Thyroid gland (tissue), 4 donors: ENCODE measurements around the gene HADHB. TPM values are rescaled to one million over a fixed set of nuclear protein-coding genes. Genes with fewer than 3 reads are reported as not detected.
A peak's percentile ranks its signal among the peaks of the same experiment; 100 is the strongest.

Experiments
- DNase-seq, 2 donors: peaks; one replicate each; pipeline ENCODE4 v3.0.0-alpha.2; 2019
- H3K27ac ChIP-seq, 3 donors: fragments of 200-600 bp; sonication (generic); 1 replicate in 2 of 3; 2 replicates in 1 of 3; pipeline ENCODE4 v1.5.1; 2016 to 2019; ENCODE audit warnings: mild to moderate bottlenecking in 1 of 3, moderate library complexity in 1 of 3
- H3K27me3 ChIP-seq: fragments of 200-600 bp; sonication (generic); one replicate; pipeline ENCODE4 v1.5.1; 2019
- H3K36me3 ChIP-seq, 2 donors: fragments of 200-600 bp; sonication (generic); one replicate each; pipeline ENCODE4 v1.5.1; 2016 to 2019
- H3K4me1 ChIP-seq, 2 donors: fragments of 200-600 bp; sonication (generic); one replicate each; pipeline ENCODE4 v1.5.1; 2017 to 2019
- H3K4me3 ChIP-seq, 3 donors: fragments of 200-600 bp; sonication (generic); replicated peaks in 1 of 3; 1 replicate in 2 of 3; 2 replicates in 1 of 3; pipeline ENCODE4 v1.5.1; 2016; ENCODE audit warnings: mild to moderate bottlenecking in 1 of 3
- H3K9me3 ChIP-seq: fragments of 200-600 bp; sonication (generic); one replicate; pipeline ENCODE4 v1.5.1; 2017
- POLR2A ChIP-seq, 2 donors: fragments of 450-650 bp; IDR thresholded peaks; one replicate each; pipeline ENCODE4 v1.6.1; 2017; ENCODE audit warnings: antibody characterized with exemption in 2 of 2, mild to moderate bottlenecking in 2 of 2, moderate library complexity in 1 of 2
- WGBS, 2 donors: methylation state at CpG; one replicate each; pipeline ENCODE4 v1.1.5; 2017; 5-methylcytosine and 5-hydroxymethylcytosine counted together
- intact Hi-C: fragments of 100-400 bp; cut with DNase I; formaldehyde crosslinking; loops from one replicate; pipeline ENCODE4 v1.15.1; 2023
- total RNA-seq, 4 donors: library from RNA; depleted of rRNA; stranded (reverse); fragments of >200 nt; gene quantifications; one replicate each; pipeline ENCODE4 v1.2.3, GENCODE V29; 2016
- TF ChIP-seq, protein P1 (sequence below), 6 experiments: fragments of 200-600 bp in 3 of 6; fragments of 450-650 bp in 3 of 6; sonication (generic) in 3 of 6; IDR thresholded peaks; one replicate each; pipeline ENCODE4 v1.5.1; 2016 to 2019; ENCODE audit warnings: antibody characterized with exemption in 6 of 6, mild to moderate bottlenecking in 2 of 6, inconsistent platforms in 1 of 6, moderate library complexity in 1 of 6

The HADHB gene
- total RNA-seq, 4 donors from 2014 or later, result 127 to 200 (median 184) TPM

DNA sequence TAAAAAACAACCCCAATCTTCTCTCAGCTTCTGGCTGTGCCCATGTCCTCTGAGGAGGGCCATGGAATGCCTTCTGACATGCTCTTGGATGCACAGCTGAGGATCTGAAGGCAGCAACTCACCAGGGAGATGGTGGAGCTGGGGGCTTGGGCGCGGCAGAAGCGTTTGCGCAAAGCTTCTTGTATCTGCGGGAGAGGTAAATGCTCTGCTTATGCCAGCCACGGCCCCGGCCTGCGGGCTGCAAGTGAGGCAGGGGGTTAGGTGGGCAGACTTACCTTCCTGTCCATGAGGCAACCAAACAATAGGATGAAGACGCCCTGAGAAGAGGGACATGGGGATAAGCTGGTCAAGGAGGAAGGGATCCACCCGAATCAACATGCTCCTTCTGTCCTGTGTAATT is 65.2 kb downstream of the HADHB start:
- WGBS, 2 donors, result 70 to 88% methylated on average over 6 to 10 of the region's 10 CpGs
- Histone ChIP-seq H3K4me3 (no peak overlapping the region), H3K27me3 (no peaks in the 10 kb centered on the region), H3K4me1 (no peaks in the 10 kb centered on the region), H3K36me3 (no peaks in the 10 kb centered on the region), H3K27ac (no peak overlapping the region), H3K9me3 (no peaks in the 10 kb centered on the region)
- TF ChIP-seq, protein P1, sequence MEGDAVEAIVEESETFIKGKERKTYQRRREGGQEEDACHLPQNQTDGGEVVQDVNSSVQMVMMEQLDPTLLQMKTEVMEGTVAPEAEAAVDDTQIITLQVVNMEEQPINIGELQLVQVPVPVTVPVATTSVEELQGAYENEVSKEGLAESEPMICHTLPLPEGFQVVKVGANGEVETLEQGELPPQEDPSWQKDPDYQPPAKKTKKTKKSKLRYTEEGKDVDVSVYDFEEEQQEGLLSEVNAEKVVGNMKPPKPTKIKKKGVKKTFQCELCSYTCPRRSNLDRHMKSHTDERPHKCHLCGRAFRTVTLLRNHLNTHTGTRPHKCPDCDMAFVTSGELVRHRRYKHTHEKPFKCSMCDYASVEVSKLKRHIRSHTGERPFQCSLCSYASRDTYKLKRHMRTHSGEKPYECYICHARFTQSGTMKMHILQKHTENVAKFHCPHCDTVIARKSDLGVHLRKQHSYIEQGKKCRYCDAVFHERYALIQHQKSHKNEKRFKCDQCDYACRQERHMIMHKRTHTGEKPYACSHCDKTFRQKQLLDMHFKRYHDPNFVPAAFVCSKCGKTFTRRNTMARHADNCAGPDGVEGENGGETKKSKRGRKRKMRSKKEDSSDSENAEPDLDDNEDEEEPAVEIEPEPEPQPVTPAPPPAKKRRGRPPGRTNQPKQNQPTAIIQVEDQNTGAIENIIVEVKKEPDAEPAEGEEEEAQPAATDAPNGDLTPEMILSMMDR (IDR thresholded peaks at IDR 0.05), result no peak
- no peak for TF ChIP-seq POLR2A (IDR thresholded peaks at IDR 0.05)
- DNase-seq, result no peak
- intact Hi-C loops, result no loop called here

DNA sequence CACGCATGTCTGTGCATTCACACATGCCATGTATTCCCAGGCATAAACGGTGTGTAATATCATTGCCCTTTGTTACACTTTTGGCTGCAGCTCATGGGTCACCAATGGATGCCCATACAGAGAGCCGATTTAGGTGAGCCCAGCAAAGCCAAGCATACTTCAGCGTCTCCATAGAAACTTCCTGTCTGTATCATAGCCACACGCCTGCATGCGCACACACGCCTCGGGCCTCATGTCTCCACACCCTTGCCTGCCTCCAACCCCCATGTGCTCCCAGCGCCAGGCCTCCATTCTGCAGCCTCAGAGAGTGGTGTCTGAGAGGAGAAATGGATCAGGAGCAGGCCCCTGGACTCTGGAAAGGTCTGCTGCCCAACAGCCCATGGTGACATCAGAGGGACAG is 67.7 kb downstream of the HADHB start:
- Histone ChIP-seq H3K9me3 (no peaks in the 10 kb centered on the region), H3K27me3 (no peaks in the 10 kb centered on the region), H3K4me3 (no peak overlapping the region), H3K36me3 (no peaks in the 10 kb centered on the region), H3K4me1 (no peaks in the 10 kb centered on the region), H3K27ac (no peak overlapping the region)
- DNase-seq, result no peak
- TF ChIP-seq, protein P1 (IDR thresholded peaks at IDR 0.05), result no peak
- no peak for TF ChIP-seq POLR2A (IDR thresholded peaks at IDR 0.05)
- 83 to 95% methylated on average over 9 of the region's 9 CpGs for WGBS, 2 donors
- intact Hi-C loops, result no loop called here

DNA sequence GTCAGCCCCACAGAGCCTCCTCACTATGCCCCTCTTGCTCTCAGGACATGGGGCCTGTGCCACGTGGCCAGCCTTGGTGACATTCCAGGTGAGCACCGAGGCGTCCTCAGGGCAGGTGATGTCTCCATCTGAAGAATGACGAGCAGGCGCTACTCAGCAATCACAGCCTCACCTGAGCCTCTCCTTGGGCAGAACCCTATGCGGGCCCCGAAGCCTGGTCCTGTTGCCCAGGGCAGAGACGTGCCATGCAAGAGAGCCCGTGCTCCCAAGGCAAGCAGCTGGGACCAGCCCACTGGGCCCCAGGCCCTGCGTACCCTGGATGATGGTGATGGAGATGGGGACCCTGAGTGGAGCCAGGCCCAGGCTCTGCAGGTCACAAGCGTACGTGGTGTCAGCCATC is 68.7 kb downstream of the HADHB start:
- H3K9me3 ChIP-seq, result no peaks in the 10 kb centered on the region
- no peaks in the 10 kb centered on the region for H3K4me1 ChIP-seq
- no peaks in the 10 kb centered on the region for H3K27me3 ChIP-seq
- DNase-seq, result peak in 1 of 2 donors; percentile 10
- intact Hi-C loops, result no loop called here
- no peaks in the 10 kb centered on the region for H3K36me3 ChIP-seq
- no peak overlapping the region for H3K27ac ChIP-seq
- 81 to 85% methylated on average over 4 of the region's 12 CpGs for WGBS, 2 donors
- TF ChIP-seq, protein P1 (IDR thresholded peaks at IDR 0.05), result no peak
- TF ChIP-seq POLR2A (IDR thresholded peaks at IDR 0.05), result no peak
- no peak overlapping the region for H3K4me3 ChIP-seq

DNA sequence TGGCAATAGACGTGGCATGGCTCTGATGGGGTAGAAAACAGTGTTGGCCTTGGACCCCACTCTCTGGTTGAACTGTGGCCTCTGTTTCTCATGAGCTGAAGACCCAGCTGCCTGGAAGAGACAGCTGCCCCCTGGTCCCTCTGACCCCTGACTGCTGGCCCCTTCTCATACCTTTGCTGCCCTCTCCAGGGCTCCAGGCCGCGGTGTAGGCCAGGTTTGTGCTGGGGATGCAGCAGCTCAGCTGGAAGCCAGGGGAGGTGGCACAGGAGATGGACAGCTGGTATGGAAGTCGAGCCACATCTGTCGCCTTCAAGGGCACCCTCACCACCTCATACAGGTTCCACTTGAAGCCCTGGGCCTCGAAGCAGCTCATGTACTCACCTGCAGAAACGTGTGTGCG is 69.5 kb downstream of the HADHB start:
- Histone ChIP-seq H3K9me3 (no peaks in the 10 kb centered on the region), H3K27ac (no peak overlapping the region), H3K27me3 (no peaks in the 10 kb centered on the region), H3K36me3 (no peaks in the 10 kb centered on the region), H3K4me1 (no peaks in the 10 kb centered on the region), H3K4me3 (no peak overlapping the region)
- no peak for DNase-seq
- intact Hi-C loops, result no loop called here
- 73 to 81% methylated on average over 3 of the region's 8 CpGs for WGBS, 2 donors
- no peak for TF ChIP-seq POLR2A (IDR thresholded peaks at IDR 0.05)
- TF ChIP-seq, protein P1 (IDR thresholded peaks at IDR 0.05), result no peak

DNA sequence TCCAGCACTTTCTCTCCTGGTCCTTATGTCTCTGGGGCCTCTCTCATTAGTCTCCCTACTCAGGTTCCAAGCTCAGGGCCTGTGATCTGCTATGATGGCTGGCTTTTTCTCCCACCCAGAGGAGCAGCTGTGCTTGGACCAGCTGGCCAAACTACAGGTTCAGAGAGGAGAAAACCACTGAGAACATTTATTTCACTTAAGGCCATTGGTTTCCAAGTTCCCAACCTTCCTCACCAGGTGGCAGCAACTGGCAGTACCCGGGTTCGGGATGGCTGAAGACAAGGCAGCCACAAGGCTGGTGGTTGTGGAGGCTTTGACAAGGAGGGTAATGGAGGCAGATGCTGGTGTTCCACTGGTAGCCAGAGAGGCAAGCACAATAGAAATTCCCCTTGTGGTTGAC is 71.3 kb downstream of the HADHB start:
- intact Hi-C loops, result no loop called here
- no peak for DNase-seq
- Histone ChIP-seq H3K27me3 (no peaks in the 10 kb centered on the region), H3K27ac (no peak overlapping the region), H3K4me3 (no peak overlapping the region), H3K4me1 (no peaks in the 10 kb centered on the region), H3K9me3 (no peaks in the 10 kb centered on the region), H3K36me3 (no peaks in the 10 kb centered on the region)
- WGBS, 2 donors, result 52 to 56% methylated on average over 2 of the region's 2 CpGs
- TF ChIP-seq, protein P1 (IDR thresholded peaks at IDR 0.05), result no peak
- no peak for TF ChIP-seq POLR2A (IDR thresholded peaks at IDR 0.05)
